Fibroblast of lung (primary cell): ENCODE measurements around the gene FAM13A. TPM values are rescaled to one million over a fixed set of nuclear protein-coding genes. Genes with fewer than 3 reads are reported as not detected.

Source experiments
- DNase-seq, 2 donors: peaks; one replicate each; pipeline versions ENCODE4 v3.0.0 to v3.0.0-alpha.2; 2010; ENCODE audit warnings: low read depth in 2 of 2
- H2AFZ ChIP-seq: 2 replicates; pipeline ENCODE4 v1.5.1; 2012; ENCODE audit warnings: low read length, control low read depth, inconsistent platforms
- H3K27ac ChIP-seq: 2 replicates; pipeline ENCODE4 v1.5.1; 2011; ENCODE audit warnings: low read length, control low read depth; ENCODE audit not compliant: insufficient read depth
- H3K27me3 ChIP-seq: 2 replicates; pipeline ENCODE4 v1.5.1; 2011; ENCODE audit warnings: mild to moderate bottlenecking, low read length; ENCODE audit not compliant: control insufficient read depth, insufficient read depth
- H3K36me3 ChIP-seq: 2 replicates; pipeline ENCODE4 v1.5.1; 2011; ENCODE audit warnings: low read length; ENCODE audit not compliant: control insufficient read depth, insufficient read depth
- H3K4me1 ChIP-seq: 2 replicates; pipeline ENCODE4 v1.5.1; 2011; ENCODE audit warnings: low read length; ENCODE audit not compliant: control insufficient read depth, insufficient read depth; ENCODE audit errors: extremely low read depth
- H3K4me2 ChIP-seq: 2 replicates; pipeline ENCODE4 v1.5.1; 2011; ENCODE audit warnings: low read length, control low read depth; ENCODE audit not compliant: insufficient read depth; ENCODE audit errors: extremely low read depth
- H3K4me3 ChIP-seq, 4 experiments: fragments of 200-600 bp in 1 of 4; sonication (generic) in 1 of 4; replicated peaks in 1 of 4; 2 replicates each; pipeline ENCODE4 v1.5.1; 2011 to 2016; ENCODE audit warnings: low read length in 4 of 4, low read depth in 3 of 4, mild to moderate bottlenecking in 3 of 4, control low read depth in 2 of 4, inconsistent platforms in 1 of 4, mixed read lengths in 1 of 4; ENCODE audit not compliant: insufficient read depth in 1 of 4; ENCODE audit errors: control extremely low read depth in 1 of 4
- H3K79me2 ChIP-seq: 2 replicates; pipeline ENCODE4 v1.5.1; 2012; ENCODE audit warnings: mild to moderate bottlenecking, low read length, inconsistent platforms; ENCODE audit not compliant: control insufficient read depth, insufficient read depth
- H3K9ac ChIP-seq: 2 replicates; pipeline ENCODE4 v1.5.1; 2011; ENCODE audit warnings: mild to moderate bottlenecking, low read length, control low read depth; ENCODE audit not compliant: insufficient read depth
- H3K9me3 ChIP-seq: 2 replicates; pipeline ENCODE4 v1.5.1; 2012; ENCODE audit warnings: low read depth, low read length; ENCODE audit not compliant: control insufficient read depth, insufficient read depth
- H4K20me1 ChIP-seq: 2 replicates; pipeline ENCODE4 v1.5.1; 2011; ENCODE audit warnings: low read length; ENCODE audit not compliant: control insufficient read depth, insufficient read depth; ENCODE audit errors: extremely low read depth
- EZH2 ChIP-seq: IDR thresholded peaks from 2 replicates; pipeline ENCODE4 v1.5.1; 2012; ENCODE audit warnings: low read length, control low read depth, mild to moderate bottlenecking; ENCODE audit errors: missing control alignments
- polyA plus RNA-seq, 2 donors: library from polyadenylated mRNA; depleted of rRNA in 1 of 2; stranded (reverse) in 1 of 2; unstranded in 1 of 2; fragments of >200 nt; gene quantifications; 2 replicates each; pipeline ENCODE4 v1.2.1, GENCODE V29; 2011 to 2012; ENCODE audit warnings: missing spikeins in 1 of 2
- total RNA-seq: library from RNA; depleted of rRNA; stranded (reverse); fragments of >200 nt; gene quantifications from 2 replicates; pipeline ENCODE4 v1.2.1, GENCODE V29; 2014
- TF ChIP-seq, protein P1 (sequence below), 2 donors: IDR thresholded peaks in 1 of 2; conservative IDR thresholded peaks in 1 of 2; 1 replicate in 1 of 2; 2 replicates in 1 of 2; pipeline ENCODE4 v1.5.1; 2011 to 2012; ENCODE audit warnings: low read length in 2 of 2, control low read depth in 1 of 2, inconsistent platforms in 1 of 2, low read depth in 1 of 2, mild to moderate bottlenecking in 1 of 2

FAM13A gene
- total and polyA plus RNA-seq, 2 donors (not counting 1 experiment from before 2014, with no cell fraction given) = 14.3 to 23.9 TPM

DNA sequence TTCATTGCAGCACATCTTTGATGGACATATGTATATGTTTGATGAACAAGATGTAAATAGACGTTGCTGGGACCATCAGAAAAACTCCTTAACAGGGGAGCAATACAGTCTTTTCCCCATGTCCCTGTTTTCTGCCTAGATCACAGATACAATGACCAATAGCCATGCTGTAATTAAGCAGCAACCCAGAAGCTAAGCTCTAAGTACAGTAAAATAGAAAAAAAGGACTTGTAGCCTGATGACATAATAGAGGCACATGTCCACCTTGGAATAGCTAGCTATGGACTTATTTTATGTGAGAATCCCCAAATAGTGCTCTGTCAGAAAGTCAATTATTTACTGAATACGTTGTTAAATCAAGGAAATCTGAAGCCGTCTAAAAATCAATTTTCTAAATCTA is 14.9 kb downstream of the FAM13A start:
- no peak overlapping the region for H3K27ac ChIP-seq
- no peaks in the 10 kb centered on the region for H3K27me3 ChIP-seq
- no peaks in the 10 kb centered on the region for H3K4me1 ChIP-seq
- H3K79me2 ChIP-seq = no peaks in the 10 kb centered on the region
- no peak overlapping the region for H2AFZ ChIP-seq
- TF ChIP-seq, protein P1, sequence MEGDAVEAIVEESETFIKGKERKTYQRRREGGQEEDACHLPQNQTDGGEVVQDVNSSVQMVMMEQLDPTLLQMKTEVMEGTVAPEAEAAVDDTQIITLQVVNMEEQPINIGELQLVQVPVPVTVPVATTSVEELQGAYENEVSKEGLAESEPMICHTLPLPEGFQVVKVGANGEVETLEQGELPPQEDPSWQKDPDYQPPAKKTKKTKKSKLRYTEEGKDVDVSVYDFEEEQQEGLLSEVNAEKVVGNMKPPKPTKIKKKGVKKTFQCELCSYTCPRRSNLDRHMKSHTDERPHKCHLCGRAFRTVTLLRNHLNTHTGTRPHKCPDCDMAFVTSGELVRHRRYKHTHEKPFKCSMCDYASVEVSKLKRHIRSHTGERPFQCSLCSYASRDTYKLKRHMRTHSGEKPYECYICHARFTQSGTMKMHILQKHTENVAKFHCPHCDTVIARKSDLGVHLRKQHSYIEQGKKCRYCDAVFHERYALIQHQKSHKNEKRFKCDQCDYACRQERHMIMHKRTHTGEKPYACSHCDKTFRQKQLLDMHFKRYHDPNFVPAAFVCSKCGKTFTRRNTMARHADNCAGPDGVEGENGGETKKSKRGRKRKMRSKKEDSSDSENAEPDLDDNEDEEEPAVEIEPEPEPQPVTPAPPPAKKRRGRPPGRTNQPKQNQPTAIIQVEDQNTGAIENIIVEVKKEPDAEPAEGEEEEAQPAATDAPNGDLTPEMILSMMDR (conservative IDR thresholded peaks at IDR 0.05 in 1 of 2, IDR thresholded peaks at IDR 0.05 in 1 of 2; ENCODE audit: low read depth in 1 of 2, low read length in 2 of 2) = no peak
- no peak for TF ChIP-seq EZH2
- no peak overlapping the region for H3K4me3 ChIP-seq
- H3K36me3 ChIP-seq = no peaks in the 10 kb centered on the region
- DNase-seq = no peak
- H3K9me3 ChIP-seq = no peaks in the 10 kb centered on the region
- no peak overlapping the region for H3K4me2 ChIP-seq
- H3K9ac ChIP-seq = no peak overlapping the region
- no peaks in the 10 kb centered on the region for H4K20me1 ChIP-seq

DNA sequence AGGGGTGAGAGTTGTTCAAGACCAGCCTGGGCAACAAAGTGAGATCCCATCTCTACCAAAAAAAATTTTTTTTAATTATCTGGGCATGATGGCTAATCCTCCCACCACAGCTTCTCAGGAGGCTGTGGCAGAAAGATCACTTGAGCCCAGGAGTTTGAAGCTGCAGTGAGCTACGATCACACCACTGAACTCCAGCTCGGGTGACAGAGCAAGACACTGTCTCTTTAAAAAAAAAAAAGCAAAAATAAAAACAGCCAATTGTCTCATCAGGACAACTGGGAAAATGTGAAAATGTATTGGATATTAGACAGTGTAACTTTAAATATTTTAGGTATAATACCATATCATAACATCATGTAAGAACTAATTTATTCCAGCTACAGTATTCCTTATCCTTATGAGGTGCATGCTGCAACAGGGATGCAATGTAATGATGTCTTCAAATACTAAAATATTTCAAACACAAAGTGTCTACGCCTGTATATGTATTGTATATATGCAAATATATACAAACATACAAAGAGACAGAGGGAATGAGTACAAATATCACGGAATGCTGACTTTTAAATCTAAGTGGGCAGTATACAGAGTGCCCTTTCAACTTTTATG is 17.2 kb downstream of the FAM13A start:
- no peak for TF ChIP-seq EZH2
- TF ChIP-seq, protein P1 (conservative IDR thresholded peaks at IDR 0.05 in 1 of 2, IDR thresholded peaks at IDR 0.05 in 1 of 2; ENCODE audit: low read depth in 1 of 2, low read length in 2 of 2) = no peak
- H3K9ac ChIP-seq = no peak overlapping the region
- no peak overlapping the region for H3K27ac ChIP-seq
- DNase-seq = peak in 1 of 2 donors; percentile 19
- no peaks in the 10 kb centered on the region for H3K79me2 ChIP-seq
- H3K4me1 ChIP-seq = no peaks in the 10 kb centered on the region
- H3K9me3 ChIP-seq = no peaks in the 10 kb centered on the region
- H3K4me2 ChIP-seq = no peak overlapping the region
- H2AFZ ChIP-seq = no peak overlapping the region
- H4K20me1 ChIP-seq = no peaks in the 10 kb centered on the region
- no peaks in the 10 kb centered on the region for H3K27me3 ChIP-seq
- no peaks in the 10 kb centered on the region for H3K36me3 ChIP-seq
- no peak overlapping the region for H3K4me3 ChIP-seq

DNA sequence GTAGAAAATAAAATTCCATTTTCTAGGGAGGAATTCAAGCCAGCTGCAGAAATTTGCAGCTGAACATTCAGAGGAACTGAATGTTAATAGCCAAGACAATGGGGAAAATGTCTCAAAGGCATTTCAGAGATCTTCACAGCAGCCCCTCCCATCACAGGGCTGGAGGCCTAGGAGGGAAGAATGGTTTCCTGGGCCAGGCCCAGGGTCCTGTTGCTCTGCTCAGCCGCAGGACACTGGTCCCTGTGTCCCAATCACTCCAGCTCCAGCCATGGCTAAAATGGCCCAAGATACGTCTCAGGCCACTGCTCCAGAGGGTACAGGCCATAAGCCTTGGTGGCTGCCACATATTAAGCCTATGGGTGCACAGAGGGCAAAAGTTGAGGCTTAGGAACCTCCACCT is 20.4 kb downstream of the FAM13A start:
- no peaks in the 10 kb centered on the region for H3K27me3 ChIP-seq
- no peak for TF ChIP-seq EZH2
- TF ChIP-seq, protein P1 (conservative IDR thresholded peaks at IDR 0.05 in 1 of 2, IDR thresholded peaks at IDR 0.05 in 1 of 2; ENCODE audit: low read depth in 1 of 2, low read length in 2 of 2) = no peak
- H3K9ac ChIP-seq = no peak overlapping the region
- no peak for DNase-seq
- no peaks in the 10 kb centered on the region for H3K79me2 ChIP-seq
- no peaks in the 10 kb centered on the region for H3K36me3 ChIP-seq
- H4K20me1 ChIP-seq = no peaks in the 10 kb centered on the region
- H3K4me1 ChIP-seq = no peaks in the 10 kb centered on the region
- no peaks in the 10 kb centered on the region for H3K9me3 ChIP-seq
- H3K4me3 ChIP-seq = no peak overlapping the region
- no peak overlapping the region for H3K4me2 ChIP-seq
- H3K27ac ChIP-seq = no peak overlapping the region
- H2AFZ ChIP-seq = no peak overlapping the region
